T-helper 2 cell treated with Interferon-gamma antibody and Interleukin-4, amounts not matched to agents 100 ng/mL and 5 ng/mL, for 36 hours (primary cell): ENCODE results near the gene FAM153A. TPM values are rescaled to one million over a fixed set of nuclear protein-coding genes. Genes with fewer than 3 reads are reported as not detected.
"Not testable (repeated sequence)": the region's sequence is repeated elsewhere in the genome, so short reads cannot be mapped to it uniquely, and the experiment has no call there.

Source experiments
- intact Hi-C: fragments of 100-400 bp; cut with micrococcal nuclease; formaldehyde crosslinking; loops from one replicate; pipeline ENCODE4 v1.15.1; 2023
- total RNA-seq: library from RNA; stranded (reverse); gene quantifications from 2 replicates; pipeline ENCODE4 v1.2.3, GENCODE V29; 2022

The FAM153A gene
- total RNA-seq = 14.2 and 16.0 TPM in 2 replicates

DNA sequence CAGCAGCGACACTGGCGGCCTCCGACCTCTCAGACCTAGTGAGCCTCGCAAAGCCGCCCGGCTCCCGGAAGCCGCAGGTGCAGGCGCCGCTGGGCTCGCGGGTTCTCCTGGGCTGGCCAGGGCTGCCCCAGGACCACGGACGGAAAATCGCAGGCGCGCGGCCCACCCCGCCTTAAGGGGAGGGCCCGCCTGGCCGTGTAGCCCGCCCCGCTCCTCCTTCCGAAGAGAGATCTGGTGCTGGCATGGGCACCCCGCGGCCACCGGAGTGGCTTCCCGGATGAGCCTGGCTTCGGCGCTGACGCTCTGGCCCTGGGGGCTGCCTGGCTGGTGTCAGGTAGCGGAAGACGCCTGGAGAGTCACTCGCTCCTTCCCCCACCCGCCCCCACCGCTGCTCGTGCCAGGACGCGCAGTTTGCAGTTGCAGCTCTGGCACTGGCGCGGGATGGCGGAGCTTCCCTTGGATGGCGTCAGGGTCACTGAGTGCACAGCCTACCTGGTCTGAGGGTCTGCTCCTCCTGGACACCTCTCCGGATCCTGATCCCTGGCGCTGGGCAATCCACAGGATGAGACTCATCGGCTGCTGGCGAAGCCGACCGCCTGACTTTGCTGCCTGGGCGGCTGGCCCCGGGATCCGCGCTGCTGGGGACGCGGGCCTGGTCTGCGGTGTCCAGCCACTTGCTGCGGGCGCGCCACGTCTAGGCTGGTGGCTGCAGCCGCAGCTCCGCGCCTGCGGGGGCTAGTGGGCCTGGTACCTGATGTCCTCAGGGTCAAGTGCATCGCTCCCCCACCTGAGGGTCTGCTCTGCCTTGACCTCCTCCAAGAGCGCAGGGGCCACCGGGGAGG is at the start of gene FAM153A:
Gene FAM153A, minus strand, starts transcription at position 108 of the 842 bp plus-strand sequence.
- intact Hi-C loops = not testable (repeated sequence)

- intact Hi-C loops = not testable (repeated sequence)
These were observed 49.6 kb upstream of the FAM153A start for GRCh38 chr5:177832287-177832686.

GRCh38 chr5:177826073-177826472 is 43.4 kb upstream of the FAM153A start:
- intact Hi-C loops = not testable (repeated sequence)

- intact Hi-C loops = not testable (repeated sequence)
These were observed 42.1 kb upstream of the FAM153A start for GRCh38 chr5:177824776-177825175.

- intact Hi-C loops = not testable (repeated sequence)
These were observed 39.8 kb upstream of the FAM153A start for GRCh38 chr5:177822489-177822888.

DNA sequence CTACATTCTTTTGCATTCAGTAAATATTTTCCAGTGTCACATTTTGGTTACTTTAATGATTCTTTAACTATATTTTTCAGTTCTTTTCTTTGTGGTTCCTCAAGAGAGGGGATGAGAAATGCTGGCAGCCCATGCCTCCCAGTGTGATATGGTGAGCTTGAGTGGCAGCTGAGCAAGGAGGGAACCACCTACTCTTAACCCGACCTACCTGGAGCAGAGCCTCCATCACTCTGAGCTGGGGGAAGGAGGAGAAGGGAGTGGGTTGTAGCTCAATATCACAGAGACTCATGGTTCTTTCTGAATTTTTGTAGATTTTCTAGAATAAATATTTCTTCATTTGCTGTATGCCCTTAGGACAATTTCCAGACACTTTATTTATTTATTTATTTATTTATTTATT is 37.0 kb upstream of the FAM153A start:
- intact Hi-C loops = not testable (repeated sequence)

DNA sequence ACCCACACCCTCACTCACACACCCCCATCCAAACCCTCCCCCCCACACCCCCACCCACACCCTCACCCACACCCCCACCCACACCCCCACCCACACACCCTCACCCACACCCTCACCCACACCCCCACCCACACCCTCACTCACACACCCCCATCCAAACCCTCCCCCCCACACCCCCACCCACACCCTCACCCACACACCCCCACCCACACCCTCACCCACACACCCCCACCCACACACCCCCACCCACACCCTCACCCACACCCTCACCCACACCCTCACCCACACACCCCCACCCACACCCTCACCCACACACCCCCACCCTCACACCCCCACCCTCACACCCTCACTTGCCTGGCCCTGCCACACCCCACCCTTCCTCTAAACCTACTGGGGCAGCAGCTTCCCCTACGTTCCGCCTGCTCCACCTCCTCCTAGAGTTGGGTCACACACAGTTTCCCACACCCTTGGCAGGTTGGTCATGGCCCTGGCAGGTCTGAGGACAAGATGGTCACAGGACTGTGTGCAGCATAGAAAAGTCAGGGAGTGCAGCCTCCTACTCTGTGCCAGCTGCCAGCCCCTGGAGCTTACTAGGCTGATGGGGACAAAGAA is 30.2 kb upstream of the FAM153A start:
- intact Hi-C loops = not testable (repeated sequence)

- intact Hi-C loops = not testable (repeated sequence)
These were observed 29.6 kb upstream of the FAM153A start for GRCh38 chr5:177812160-177812743.

DNA sequence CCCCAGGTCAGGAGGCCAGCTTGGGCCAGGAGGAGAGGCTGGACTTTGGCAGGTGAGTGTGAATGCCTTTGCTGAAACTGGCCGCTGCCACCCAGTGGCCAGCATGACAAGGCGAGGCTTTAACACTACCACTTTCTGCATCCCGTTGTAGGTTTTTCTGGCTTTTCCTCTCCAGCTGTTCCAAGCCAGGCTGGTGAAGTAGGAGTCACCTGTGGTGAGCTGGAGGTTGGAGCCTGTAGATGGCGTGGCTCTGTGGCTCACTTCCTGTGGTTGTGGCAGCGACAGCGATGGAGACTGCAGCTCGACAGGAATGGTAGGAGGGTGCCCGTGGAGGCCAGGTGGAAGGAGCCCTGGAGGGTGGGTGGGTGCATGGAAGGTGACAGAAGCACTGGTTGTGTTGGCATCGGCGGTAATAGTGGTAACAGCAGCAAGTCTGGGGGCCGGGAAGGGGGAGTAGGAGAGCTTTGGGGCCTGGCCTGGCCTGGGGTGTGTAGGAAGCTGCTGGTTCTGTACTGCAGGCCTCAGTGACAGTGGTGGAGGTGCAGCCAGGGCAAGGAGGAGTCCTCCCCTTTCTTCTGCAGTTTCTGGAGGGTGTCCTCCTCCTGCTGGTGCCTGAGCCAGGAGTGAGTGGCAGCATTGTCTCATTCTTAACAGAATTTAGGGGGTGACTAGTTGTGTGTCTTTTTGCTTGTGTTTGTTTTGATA is 26.7 kb upstream of the FAM153A start:
- intact Hi-C loops = not testable (repeated sequence)

- intact Hi-C loops = not testable (repeated sequence)
These were observed 25.7 kb upstream of the FAM153A start for GRCh38 chr5:177808420-177808819.

DNA sequence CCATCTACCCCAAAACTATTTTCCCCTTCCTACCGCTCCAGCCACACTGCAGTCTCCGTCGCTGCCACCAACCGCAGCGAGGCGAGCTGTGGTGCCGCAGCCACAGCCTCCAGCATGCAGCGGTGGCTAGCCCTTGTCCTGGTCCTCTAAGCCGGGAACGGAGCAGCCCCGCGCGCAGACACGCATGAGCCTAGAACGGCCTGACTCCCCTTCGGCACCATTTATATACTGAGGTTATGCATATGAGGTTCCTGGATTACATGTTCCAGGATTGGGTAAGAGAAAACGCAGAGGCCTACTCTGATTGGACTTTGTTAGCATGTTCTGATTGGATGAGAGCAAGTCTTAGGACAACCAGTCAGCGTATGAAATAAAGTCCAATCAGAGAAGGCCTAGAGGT is 24.6 kb upstream of the FAM153A start:
- intact Hi-C loops = not testable (repeated sequence)

GRCh38 chr5:177801427-177801826 is 18.7 kb upstream of the FAM153A start:
- intact Hi-C loops = not testable (repeated sequence)

GRCh38 chr5:177798237-177798840 is 15.6 kb upstream of the FAM153A start:
- intact Hi-C loops = not testable (repeated sequence)

DNA sequence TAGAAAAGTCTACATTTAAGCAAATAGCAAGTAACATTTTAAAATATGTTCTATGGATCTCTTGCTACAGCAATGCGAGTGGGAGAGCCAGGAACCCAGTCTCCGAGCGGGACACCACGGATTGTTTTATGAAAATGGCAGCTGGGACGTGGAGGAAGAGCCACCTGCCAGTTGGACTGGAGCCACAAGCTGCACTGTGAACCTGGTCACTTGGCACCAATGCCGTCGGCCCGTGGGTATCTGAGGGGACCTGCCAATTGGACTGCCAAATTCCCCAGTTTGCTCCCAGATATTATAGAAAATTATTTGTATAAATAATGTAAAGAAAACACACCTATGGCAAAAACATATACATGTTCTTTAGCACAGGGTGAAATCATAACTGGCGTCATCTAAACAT is 10.6 kb upstream of the FAM153A start:
- intact Hi-C loops = not testable (repeated sequence)

DNA sequence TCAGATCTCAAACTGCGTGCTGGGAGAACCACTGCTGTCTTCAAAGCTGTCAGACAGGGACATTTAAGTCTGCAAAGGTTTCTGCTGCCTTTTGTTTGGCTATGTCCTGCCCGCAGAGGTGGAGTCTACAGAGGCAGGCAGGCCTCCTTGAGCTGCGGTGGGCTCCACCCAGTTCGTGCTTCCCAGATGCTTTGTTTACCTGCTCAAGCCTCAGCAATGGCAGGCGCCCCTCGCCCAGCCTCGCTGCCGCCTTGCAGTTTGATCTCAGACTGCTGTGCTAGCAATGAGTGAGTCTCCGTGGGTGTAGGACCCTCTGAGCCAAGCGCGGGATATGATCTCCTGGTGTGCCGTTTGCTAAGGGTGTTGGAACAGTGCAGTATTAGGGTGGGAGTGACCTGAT is 8.9 kb upstream of the FAM153A start:
- intact Hi-C loops = not testable (repeated sequence)

DNA sequence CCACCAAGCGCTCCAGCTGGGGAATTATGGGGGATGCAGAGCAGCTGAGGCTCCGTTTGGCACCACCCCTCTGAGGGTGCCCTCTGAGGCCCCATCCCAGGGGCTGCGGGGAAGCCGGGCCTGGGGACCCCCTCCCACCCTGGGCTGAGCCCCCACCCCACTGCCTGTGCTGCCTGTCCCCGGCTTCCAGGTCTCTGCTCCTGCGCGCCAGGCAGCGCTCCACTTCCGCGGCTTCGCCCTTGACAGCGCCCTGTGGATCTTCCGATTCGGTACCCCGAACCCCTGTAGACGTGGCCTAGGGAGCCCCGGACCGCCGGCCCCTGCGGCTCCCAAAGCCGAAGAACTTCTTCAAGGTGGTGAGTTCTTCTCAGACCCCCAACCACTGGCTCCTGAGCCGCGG is 530 bp downstream of the FAM153A start:
- intact Hi-C loops = not testable (repeated sequence)

DNA sequence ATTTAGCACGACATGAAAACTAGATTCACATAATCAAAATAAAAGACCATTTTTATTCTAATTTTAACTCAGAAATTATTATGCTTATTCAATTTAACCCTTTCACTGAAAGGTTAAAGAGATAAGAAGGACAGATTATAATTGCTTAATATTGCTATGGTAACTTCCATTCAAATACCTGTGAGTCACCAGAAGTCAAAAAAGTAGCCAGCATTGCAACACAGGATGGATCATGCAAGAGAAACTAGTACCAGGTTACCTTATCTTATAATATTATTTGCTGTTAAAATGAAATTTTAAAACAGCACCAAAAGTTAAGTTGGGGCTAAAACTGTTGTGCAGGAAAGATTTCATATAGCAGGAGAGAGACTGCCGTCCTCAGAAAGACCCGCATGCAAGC is 11.5 kb downstream of the FAM153A start:
- intact Hi-C loops = not testable (repeated sequence)

GRCh38 chr5:177770646-177771045 is 12.1 kb downstream of the FAM153A start:
- intact Hi-C loops = not testable (repeated sequence)

- intact Hi-C loops = not testable (repeated sequence)
These were observed 18.8 kb downstream of the FAM153A start for GRCh38 chr5:177763737-177764508.

- intact Hi-C loops = not testable (repeated sequence)
These were observed 21.7 kb downstream of the FAM153A start for GRCh38 chr5:177760954-177761353.
